Measurements from ENCODE around the gene ATP2C2.

DNA sequence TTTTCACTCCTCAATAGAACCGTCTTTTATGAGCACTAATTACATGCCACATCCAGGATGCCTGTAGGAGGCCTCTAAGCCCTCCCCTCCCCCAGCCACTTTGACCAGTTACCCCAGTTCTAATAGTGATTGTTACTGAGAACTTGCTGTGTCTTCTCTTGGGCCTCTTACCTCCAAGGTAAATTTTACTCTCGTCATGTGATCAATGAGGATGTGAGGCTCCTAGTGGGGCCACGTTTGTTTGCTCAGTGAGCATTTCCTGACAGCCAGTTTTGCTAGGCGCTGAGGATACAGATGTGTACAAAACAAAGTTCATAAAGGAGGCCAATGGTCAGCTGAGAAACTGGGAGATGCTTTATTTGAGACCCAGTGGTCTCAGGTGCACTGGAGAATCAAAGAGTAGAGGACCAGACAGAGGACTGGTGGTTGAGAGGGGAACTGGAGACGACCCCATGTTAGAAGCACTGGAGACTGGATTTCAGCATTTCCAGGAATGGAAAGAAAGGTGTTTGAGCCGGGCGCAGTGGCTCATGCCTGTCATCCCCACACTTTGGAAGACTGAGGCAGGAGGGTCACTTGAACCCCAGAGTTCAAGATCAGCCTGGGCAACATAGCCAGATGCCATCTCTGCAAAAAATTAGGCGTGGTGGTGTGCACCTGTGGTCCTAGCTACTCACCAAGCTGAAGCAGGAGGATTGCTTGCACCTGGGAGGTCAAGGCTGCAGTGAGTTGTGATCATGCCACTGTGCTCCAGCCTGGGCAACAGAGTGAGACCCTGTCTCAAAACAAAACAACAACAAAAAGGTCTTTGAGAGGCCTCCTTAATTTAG lies 2.6 kb downstream of the ATP2C2 start:
- TF ChIP-seq EZH2 (IDR thresholded peaks at IDR 0.05; ENCODE audit: borderline replicate concordance, low read length): no peak
- TF ChIP-seq, protein P1, sequence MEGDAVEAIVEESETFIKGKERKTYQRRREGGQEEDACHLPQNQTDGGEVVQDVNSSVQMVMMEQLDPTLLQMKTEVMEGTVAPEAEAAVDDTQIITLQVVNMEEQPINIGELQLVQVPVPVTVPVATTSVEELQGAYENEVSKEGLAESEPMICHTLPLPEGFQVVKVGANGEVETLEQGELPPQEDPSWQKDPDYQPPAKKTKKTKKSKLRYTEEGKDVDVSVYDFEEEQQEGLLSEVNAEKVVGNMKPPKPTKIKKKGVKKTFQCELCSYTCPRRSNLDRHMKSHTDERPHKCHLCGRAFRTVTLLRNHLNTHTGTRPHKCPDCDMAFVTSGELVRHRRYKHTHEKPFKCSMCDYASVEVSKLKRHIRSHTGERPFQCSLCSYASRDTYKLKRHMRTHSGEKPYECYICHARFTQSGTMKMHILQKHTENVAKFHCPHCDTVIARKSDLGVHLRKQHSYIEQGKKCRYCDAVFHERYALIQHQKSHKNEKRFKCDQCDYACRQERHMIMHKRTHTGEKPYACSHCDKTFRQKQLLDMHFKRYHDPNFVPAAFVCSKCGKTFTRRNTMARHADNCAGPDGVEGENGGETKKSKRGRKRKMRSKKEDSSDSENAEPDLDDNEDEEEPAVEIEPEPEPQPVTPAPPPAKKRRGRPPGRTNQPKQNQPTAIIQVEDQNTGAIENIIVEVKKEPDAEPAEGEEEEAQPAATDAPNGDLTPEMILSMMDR (IDR thresholded peaks at IDR 0.05; ENCODE audit: low read length): no peak

Measured in OCI-LY1 (cell line).